Psoas muscle (tissue), 8 donors: Measurements from ENCODE around the gene FAM216A. TPM values are rescaled to one million over a fixed set of nuclear protein-coding genes. Genes with fewer than 3 reads are reported as not detected.

Experiments
- ATAC-seq, 4 donors: fragments of 200-7000 bp; cut with Tn5 transposase; one replicate each; pipeline ENCODE4 v1.9.1; 2020; ENCODE audit warnings: moderate library complexity in 3 of 4, mild to moderate bottlenecking in 2 of 4
- DNase-seq, 2 donors: peaks; one replicate each; pipeline ENCODE4 v3.0.0-alpha.2; 2020
- H3K27ac ChIP-seq: fragments of 200-600 bp; one replicate; pipeline ENCODE4 v1.8.0; 2022
- H3K27me3 ChIP-seq, 3 donors: fragments of 200-600 bp in 1 of 3; one replicate each; pipeline versions ENCODE4 v1.6.1 to v1.8.0; 2013 to 2022; ENCODE audit warnings: low read length in 2 of 3, mild to moderate bottlenecking in 2 of 3, moderate library complexity in 1 of 3; ENCODE audit not compliant: insufficient read depth in 3 of 3
- H3K36me3 ChIP-seq, 2 donors: fragments of 200-600 bp in 1 of 2; one replicate each; pipeline versions ENCODE4 v1.6.1 to v1.8.0; 2013 to 2022; ENCODE audit warnings: low read depth in 1 of 2, mild to moderate bottlenecking in 1 of 2, moderate library complexity in 1 of 2; ENCODE audit not compliant: insufficient read depth in 1 of 2
- H3K4me1 ChIP-seq: fragments of 200-600 bp; one replicate; pipeline ENCODE4 v1.8.0; 2022
- H3K4me3 ChIP-seq: fragments of 200-600 bp; one replicate; pipeline ENCODE4 v1.8.0; 2022; ENCODE audit warnings: mild to moderate bottlenecking
- H3K9me3 ChIP-seq: fragments of 200-600 bp; one replicate; pipeline ENCODE4 v1.8.0; 2022
- WGBS, 3 donors: extraction: QIAGEN DNeasy Blood & Tissue Kit; methylation state at CpG; one replicate each; pipeline versions ENCODE4 v1.1.6 to v1.1.7; 2013; 5-methylcytosine and 5-hydroxymethylcytosine counted together
- intact Hi-C, 2 donors: fragments of 100-400 bp; cut with DNase I; formaldehyde crosslinking; loops; one replicate each; pipeline versions ENCODE4 v1.11.0 to v1.14.2; 2022
- polyA plus RNA-seq, 3 donors: library from polyadenylated mRNA; stranded (reverse); fragments of 200-250 nt; gene quantifications; one replicate each; pipeline ENCODE4 v1.2.3, GENCODE V29; 2013
- total RNA-seq, 4 donors: library from RNA; stranded (reverse); fragmentation: NEBNext Ultra II Directional in 2 of 4; extraction: Animal tissue kit (Norgen Biotek cat#: 25700) in 2 of 4; gene quantifications; one replicate each; pipeline versions ENCODE4 v1.2.1 to v1.2.4, GENCODE V29; 2021 to 2023
- TF ChIP-seq, protein P1 (sequence below): fragments of 200-600 bp; IDR thresholded peaks from one replicate; pipeline ENCODE4 v1.8.0; 2022; ENCODE audit warnings: antibody characterized with exemption
- donor health status: healthy with polysubstance abuse.
- donor health status: DM: no; HTN: no; CAD: no; lungs with moderate emphysema.
- donor health status: Bipolar disorder and iron deficiency.
- donor health status: healthy.
- donor health status: DM: yes; HTN: yes; CAD: no.
- donor health status: DM: no; HTN: no; CAD: no.
- donor health status: DM: no; HTN: no; CAD: no.
- donor health status: DM: yes; HTN: yes; CAD: no.

The FAM216A gene
- total and polyA plus RNA-seq, 7 donors = 1.7 to 8.3 (median 3.1) TPM

DNA sequence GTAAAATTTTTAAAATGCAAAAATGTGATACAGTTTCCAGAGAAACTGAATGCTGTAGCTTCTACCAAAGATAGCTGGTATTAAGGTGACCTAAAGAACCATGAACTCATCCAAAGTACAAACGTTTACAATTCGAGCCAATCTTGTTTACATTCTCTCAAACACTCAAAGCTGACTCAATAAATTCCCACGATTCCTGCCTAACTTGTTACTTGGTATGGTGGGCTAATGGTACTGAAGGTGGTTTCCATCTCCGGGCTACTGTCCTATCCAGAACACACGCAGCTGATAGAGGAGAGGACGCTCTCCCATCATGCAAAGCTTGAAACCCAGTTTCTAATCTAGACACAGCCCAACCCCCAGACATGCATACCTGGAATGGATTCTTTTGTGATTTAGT lies 65.0 kb downstream of the FAM216A start:
- Histone ChIP-seq H3K27ac (no peak overlapping the region), H3K36me3 (peaks cover 14 to 85% of the 10 kb centered on the region in 2 donors), H3K27me3 (no peaks in the 10 kb centered on the region), H3K9me3 (no peaks in the 10 kb centered on the region), H3K4me1 (peaks cover 70% of the 10 kb centered on the region), H3K4me3 (no peak overlapping the region)
- ATAC-seq (no peak), DNase-seq (no peak)
- intact Hi-C loops = no loop called here
- TF ChIP-seq, protein P1, sequence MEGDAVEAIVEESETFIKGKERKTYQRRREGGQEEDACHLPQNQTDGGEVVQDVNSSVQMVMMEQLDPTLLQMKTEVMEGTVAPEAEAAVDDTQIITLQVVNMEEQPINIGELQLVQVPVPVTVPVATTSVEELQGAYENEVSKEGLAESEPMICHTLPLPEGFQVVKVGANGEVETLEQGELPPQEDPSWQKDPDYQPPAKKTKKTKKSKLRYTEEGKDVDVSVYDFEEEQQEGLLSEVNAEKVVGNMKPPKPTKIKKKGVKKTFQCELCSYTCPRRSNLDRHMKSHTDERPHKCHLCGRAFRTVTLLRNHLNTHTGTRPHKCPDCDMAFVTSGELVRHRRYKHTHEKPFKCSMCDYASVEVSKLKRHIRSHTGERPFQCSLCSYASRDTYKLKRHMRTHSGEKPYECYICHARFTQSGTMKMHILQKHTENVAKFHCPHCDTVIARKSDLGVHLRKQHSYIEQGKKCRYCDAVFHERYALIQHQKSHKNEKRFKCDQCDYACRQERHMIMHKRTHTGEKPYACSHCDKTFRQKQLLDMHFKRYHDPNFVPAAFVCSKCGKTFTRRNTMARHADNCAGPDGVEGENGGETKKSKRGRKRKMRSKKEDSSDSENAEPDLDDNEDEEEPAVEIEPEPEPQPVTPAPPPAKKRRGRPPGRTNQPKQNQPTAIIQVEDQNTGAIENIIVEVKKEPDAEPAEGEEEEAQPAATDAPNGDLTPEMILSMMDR = no peak
- 48 to 65% (median 58%) methylated on average over 6 of the region's 6 CpGs for WGBS, 3 donors

DNA sequence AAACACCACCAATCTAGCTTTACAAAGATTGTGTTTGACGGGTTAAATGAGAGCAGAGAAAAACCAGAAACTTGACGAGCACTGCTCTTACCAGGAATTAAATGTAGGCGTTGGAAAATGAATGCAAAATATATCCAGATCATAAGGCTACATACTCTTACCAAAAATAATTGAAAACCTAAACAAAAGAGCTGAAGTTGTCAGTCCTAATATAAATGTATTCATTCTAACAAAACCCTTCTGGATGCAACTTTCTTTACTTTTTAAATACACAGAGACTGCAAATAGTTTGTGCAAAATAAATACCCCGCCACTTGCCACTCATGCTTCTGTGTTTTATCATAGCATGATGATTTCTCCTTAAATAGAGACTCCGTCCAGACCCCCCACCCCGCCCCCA lies 66.2 kb downstream of the FAM216A start:
- TF ChIP-seq, protein P1 = no peak
- intact Hi-C loops = loop anchor here in 1 of 2 donors (5.0 kb wide), 1 partner anchor 52 kb away; no protein-coding TSS in a partner anchor
- Histone ChIP-seq H3K36me3 (peaks cover 14 to 88% of the 10 kb centered on the region in 2 donors), H3K9me3 (no peaks in the 10 kb centered on the region), H3K27me3 (no peaks in the 10 kb centered on the region), H3K27ac (peak overlapping the region; percentile 86), H3K4me3 (no peak overlapping the region), H3K4me1 (peaks cover 78% of the 10 kb centered on the region)
- no peak for ATAC-seq
- no peak for DNase-seq
- 88 to 93% (median 90%) methylated on average over 6 of the region's 6 CpGs for WGBS, 3 donors

DNA sequence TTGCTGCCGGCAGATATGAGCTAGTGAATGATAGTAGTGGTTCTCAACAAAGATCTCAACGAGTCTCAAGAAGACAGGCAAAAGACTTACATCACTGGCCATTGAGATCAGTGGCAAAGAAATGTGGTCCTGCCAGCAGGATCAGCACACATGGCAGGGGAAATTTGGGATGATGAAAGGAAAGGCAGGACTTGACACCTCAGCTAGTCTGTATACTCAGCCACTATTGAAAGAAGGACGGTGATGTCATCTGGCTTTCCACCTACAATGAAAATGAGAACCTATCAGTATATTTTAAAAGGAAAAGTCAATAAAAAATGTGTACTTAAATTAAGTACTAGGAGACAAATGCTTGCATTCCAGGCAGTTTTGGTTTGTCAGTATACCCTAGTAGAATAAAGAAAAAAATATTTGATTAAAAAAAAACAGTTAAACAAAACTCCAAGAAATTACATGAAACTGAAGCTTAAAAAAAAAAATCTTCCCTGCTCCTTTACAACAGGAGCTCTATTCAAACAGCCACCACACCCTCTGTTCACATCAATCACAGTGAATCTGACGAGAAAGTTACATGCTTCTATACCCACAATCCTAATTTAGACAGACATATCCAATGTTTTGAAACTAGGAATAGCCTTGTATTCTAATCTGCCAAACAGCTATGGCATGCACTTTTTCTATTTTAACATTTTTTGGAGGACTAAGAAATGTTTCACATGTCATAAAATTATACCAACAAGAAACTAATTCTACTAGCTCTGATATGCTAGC lies 68.4 kb downstream of the FAM216A start:
- no peaks in the 10 kb centered on the region for H3K27me3 ChIP-seq
- peaks cover 83% of the 10 kb centered on the region for H3K4me1 ChIP-seq
- peak overlapping the region; percentile 86 for H3K27ac ChIP-seq
- 38 to 62% (median 38%) methylated on average over 4 of the region's 4 CpGs for WGBS, 3 donors
- H3K4me3 ChIP-seq = peak overlapping the region; percentile 33
- no peaks in the 10 kb centered on the region for H3K9me3 ChIP-seq
- H3K36me3 ChIP-seq = peaks cover 10 to 65% of the 10 kb centered on the region in 2 donors
- TF ChIP-seq, protein P1 = no peak
- DNase-seq (no peak), ATAC-seq (peak; percentile 41 to 67 (median 54))
- intact Hi-C loops = loop anchor here (2.0 to 5.0 kb wide), 2 partner anchors 48 to 50 kb away; no protein-coding TSS in a partner anchor

DNA sequence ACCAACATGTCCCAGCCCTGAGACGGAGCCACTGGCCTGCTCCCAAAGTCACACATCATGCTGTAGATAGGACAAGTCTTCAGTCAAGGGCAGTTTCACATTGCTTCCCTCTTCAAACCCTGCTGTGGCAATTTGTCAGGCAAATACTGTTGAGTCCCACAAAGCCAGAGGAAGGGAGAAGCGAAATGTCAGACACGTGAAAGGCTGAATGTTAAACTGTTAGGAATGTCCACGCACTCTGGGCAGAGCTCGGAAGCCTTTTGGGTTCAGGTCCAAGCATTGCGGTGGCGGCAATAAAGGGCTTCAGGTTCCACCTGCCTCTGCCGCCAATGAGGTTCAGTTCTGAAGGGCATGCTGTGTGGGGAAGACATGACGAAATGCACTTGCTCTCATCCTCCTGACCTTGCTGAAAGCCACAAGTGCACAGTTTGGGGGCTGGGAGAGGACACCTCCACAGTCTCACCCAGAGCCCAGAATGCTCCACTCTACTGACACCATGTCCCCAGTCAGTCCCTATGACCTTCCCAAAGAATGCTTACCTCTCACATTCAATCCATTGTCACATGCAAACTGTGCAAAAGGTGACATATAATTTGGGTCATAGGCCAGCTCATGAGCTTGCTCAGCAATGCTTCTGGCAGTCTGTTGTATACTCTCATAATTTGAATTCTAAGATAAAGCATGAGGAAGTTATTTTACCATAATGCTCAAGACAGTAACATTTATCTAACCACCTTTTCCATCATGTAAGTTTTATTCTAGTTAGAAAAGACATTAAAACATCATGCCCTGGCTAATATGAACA lies 69.2 kb downstream of the FAM216A start:
- Histone ChIP-seq H3K27me3 (no peaks in the 10 kb centered on the region), H3K27ac (peak overlapping the region; percentile 86), H3K9me3 (no peaks in the 10 kb centered on the region), H3K4me3 (peak overlapping the region; percentile 33), H3K4me1 (peaks cover 81% of the 10 kb centered on the region), H3K36me3 (peaks cover 10 to 58% of the 10 kb centered on the region in 2 donors)
- intact Hi-C loops = loop anchor here (2.0 to 5.0 kb wide), 2 partner anchors 47 to 49 kb away; no protein-coding TSS in a partner anchor
- DNase-seq (peak; percentile 68 to 93), ATAC-seq (peak; percentile 85 to 88 (median 86))
- 31 to 38% (median 32%) methylated on average over 9 of the region's 9 CpGs for WGBS, 3 donors
- TF ChIP-seq, protein P1 = no peak
